Measurements from ENCODE around the gene SETBP1.
A peak's percentile ranks its signal among the peaks of the same experiment; 100 is the strongest.

Gene SETBP1

GRCh38 chr18:44741511-44741910 lies 60.8 kb downstream of the SETBP1 start:
- H3K4me1 ChIP-seq (ENCODE audit: control insufficient read depth, insufficient read depth, low read length, unreplicated experiment) = peaks cover 8% of the 10 kb centered on the region
- H3K27ac ChIP-seq (ENCODE audit: low read depth, low read length) = no peak overlapping the region
- H3K27me3 ChIP-seq (ENCODE audit: insufficient read depth, low read length) = no peaks in the 10 kb centered on the region
- H3K79me2 ChIP-seq (ENCODE audit: control insufficient read depth, insufficient read depth, low read length, unreplicated experiment) = no peaks in the 10 kb centered on the region
- H3K36me3 ChIP-seq (ENCODE audit: insufficient read depth, low read length) = no peaks in the 10 kb centered on the region
- H2AFZ ChIP-seq (ENCODE audit: low read length, unreplicated experiment) = no peak overlapping the region
- H3K4me3 ChIP-seq (ENCODE audit: low read depth, low read length) = no peak overlapping the region

GRCh38 chr18:44742126-44742525 lies 61.4 kb downstream of the SETBP1 start:
- H2AFZ ChIP-seq (ENCODE audit: low read length, unreplicated experiment) = no peak overlapping the region
- peaks cover 8% of the 10 kb centered on the region for H3K4me1 ChIP-seq (ENCODE audit: control insufficient read depth, insufficient read depth, low read length, unreplicated experiment)
- H3K27ac ChIP-seq (ENCODE audit: low read depth, low read length) = no peak overlapping the region
- no peak overlapping the region for H3K4me3 ChIP-seq (ENCODE audit: low read depth, low read length)
- H3K36me3 ChIP-seq (ENCODE audit: insufficient read depth, low read length) = no peaks in the 10 kb centered on the region
- H3K79me2 ChIP-seq (ENCODE audit: control insufficient read depth, insufficient read depth, low read length, unreplicated experiment) = no peaks in the 10 kb centered on the region
- no peaks in the 10 kb centered on the region for H3K27me3 ChIP-seq (ENCODE audit: insufficient read depth, low read length)

DNA sequence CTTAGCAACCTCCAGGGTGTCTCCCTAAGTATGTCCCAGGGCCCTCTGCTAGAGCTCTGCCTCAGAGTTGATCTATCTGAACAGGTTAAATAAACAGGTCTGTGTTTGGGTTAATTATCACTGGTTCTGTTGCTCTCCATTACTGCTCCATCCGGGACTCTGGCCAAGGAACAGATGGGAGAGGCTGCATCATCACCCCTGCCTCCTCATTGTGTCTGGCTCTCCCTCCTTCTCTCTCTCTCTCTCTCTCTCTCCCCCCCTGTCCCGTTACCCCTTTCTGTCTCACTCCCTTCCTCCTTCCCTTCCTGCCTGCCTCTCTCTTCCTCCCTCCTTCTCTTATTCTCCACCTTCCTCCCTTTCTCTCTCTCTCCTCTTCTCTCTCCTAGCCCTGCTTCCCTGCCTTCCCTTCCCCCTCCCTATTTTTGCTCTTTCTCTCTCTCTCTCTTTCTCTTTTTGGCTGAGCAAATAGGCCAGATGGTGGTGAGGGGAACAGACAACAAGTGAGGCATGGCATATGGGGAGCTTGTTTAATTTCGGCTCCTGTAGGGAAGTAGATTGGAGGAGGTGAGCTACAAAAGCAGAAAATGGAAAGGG lies 62.1 kb downstream of the SETBP1 start:
- H3K4me1 ChIP-seq (ENCODE audit: control insufficient read depth, insufficient read depth, low read length, unreplicated experiment) = peaks cover 8% of the 10 kb centered on the region
- no peaks in the 10 kb centered on the region for H3K36me3 ChIP-seq (ENCODE audit: insufficient read depth, low read length)
- no peak overlapping the region for H3K4me3 ChIP-seq (ENCODE audit: low read depth, low read length)
- H3K27me3 ChIP-seq (ENCODE audit: insufficient read depth, low read length) = no peaks in the 10 kb centered on the region
- H2AFZ ChIP-seq (ENCODE audit: low read length, unreplicated experiment) = peak overlapping the region; percentile 12
- H3K79me2 ChIP-seq (ENCODE audit: control insufficient read depth, insufficient read depth, low read length, unreplicated experiment) = no peaks in the 10 kb centered on the region
- H3K27ac ChIP-seq (ENCODE audit: low read depth, low read length) = no peak overlapping the region

DNA sequence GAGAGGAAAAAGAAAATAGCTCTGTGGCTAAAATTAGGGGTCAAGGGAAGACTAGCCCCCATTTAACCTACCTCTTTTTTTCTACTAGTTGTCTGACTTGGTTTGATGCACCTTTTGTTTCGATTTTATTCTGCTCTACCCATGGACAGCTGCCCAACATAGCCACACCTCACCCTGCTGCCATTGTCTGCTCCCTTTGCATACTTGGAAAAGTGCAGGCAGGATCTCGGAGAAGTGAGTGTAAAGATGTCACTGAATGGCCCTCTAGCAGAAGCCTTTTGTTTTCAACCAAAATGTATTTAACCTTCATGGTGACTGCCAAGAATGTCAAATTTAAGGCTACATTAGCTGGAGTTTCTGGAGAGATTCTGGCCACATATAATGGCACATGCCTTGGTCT lies 62.9 kb downstream of the SETBP1 start:
- H2AFZ ChIP-seq (ENCODE audit: low read length, unreplicated experiment) = no peak overlapping the region
- no peaks in the 10 kb centered on the region for H3K79me2 ChIP-seq (ENCODE audit: control insufficient read depth, insufficient read depth, low read length, unreplicated experiment)
- H3K27me3 ChIP-seq (ENCODE audit: insufficient read depth, low read length) = no peaks in the 10 kb centered on the region
- no peaks in the 10 kb centered on the region for H3K36me3 ChIP-seq (ENCODE audit: insufficient read depth, low read length)
- peaks cover 8% of the 10 kb centered on the region for H3K4me1 ChIP-seq (ENCODE audit: control insufficient read depth, insufficient read depth, low read length, unreplicated experiment)
- no peak overlapping the region for H3K27ac ChIP-seq (ENCODE audit: low read depth, low read length)
- H3K4me3 ChIP-seq (ENCODE audit: low read depth, low read length) = no peak overlapping the region

- no peak overlapping the region for H3K4me3 ChIP-seq (ENCODE audit: low read depth, low read length)
- peaks cover 8% of the 10 kb centered on the region for H3K4me1 ChIP-seq (ENCODE audit: control insufficient read depth, insufficient read depth, low read length, unreplicated experiment)
- no peaks in the 10 kb centered on the region for H3K79me2 ChIP-seq (ENCODE audit: control insufficient read depth, insufficient read depth, low read length, unreplicated experiment)
- no peak overlapping the region for H3K27ac ChIP-seq (ENCODE audit: low read depth, low read length)
- H3K36me3 ChIP-seq (ENCODE audit: insufficient read depth, low read length) = no peaks in the 10 kb centered on the region
- no peaks in the 10 kb centered on the region for H3K27me3 ChIP-seq (ENCODE audit: insufficient read depth, low read length)
- H2AFZ ChIP-seq (ENCODE audit: low read length, unreplicated experiment) = no peak overlapping the region
Observed at GRCh38 chr18:44744161-44745121, 63.8 kb downstream of the SETBP1 start.

DNA sequence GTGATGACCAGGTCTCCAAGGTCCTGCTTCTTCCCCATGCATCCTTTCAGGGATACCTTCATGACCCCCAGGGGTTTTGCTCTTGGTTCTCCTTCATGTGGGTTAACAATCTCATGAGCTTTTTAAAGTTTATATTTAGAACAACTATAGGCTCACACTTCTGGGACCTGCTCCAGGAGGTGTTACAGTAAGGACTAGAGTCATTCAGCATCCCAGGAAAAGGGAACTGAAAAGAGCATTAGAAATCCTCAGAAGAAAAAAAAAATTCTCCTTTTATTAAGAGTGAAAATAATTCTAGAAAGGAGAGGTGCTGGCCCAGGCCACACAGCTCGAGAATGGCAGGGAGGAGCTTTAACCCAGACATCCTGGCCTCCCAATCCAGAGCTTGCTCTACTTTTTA lies 66.5 kb downstream of the SETBP1 start:
- Histone ChIP-seq H3K4me1 (ENCODE audit: control insufficient read depth, insufficient read depth, low read length, unreplicated experiment) (peaks cover 8% of the 10 kb centered on the region), H3K27me3 (ENCODE audit: insufficient read depth, low read length) (no peaks in the 10 kb centered on the region), H2AFZ (ENCODE audit: low read length, unreplicated experiment) (no peak overlapping the region), H3K79me2 (ENCODE audit: control insufficient read depth, insufficient read depth, low read length, unreplicated experiment) (no peaks in the 10 kb centered on the region), H3K27ac (ENCODE audit: low read depth, low read length) (no peak overlapping the region), H3K4me3 (ENCODE audit: low read depth, low read length) (no peak overlapping the region), H3K36me3 (ENCODE audit: insufficient read depth, low read length) (no peaks in the 10 kb centered on the region)

- no peaks in the 10 kb centered on the region for H3K79me2 ChIP-seq (ENCODE audit: control insufficient read depth, insufficient read depth, low read length, unreplicated experiment)
- no peak overlapping the region for H2AFZ ChIP-seq (ENCODE audit: low read length, unreplicated experiment)
- no peaks in the 10 kb centered on the region for H3K27me3 ChIP-seq (ENCODE audit: insufficient read depth, low read length)
- no peaks in the 10 kb centered on the region for H3K36me3 ChIP-seq (ENCODE audit: insufficient read depth, low read length)
- no peaks in the 10 kb centered on the region for H3K4me1 ChIP-seq (ENCODE audit: control insufficient read depth, insufficient read depth, low read length, unreplicated experiment)
- H3K4me3 ChIP-seq (ENCODE audit: low read depth, low read length) = no peak overlapping the region
- H3K27ac ChIP-seq (ENCODE audit: low read depth, low read length) = no peak overlapping the region
Observed at GRCh38 chr18:44748582-44748981, 67.9 kb downstream of the SETBP1 start.

- H2AFZ ChIP-seq (ENCODE audit: low read length, unreplicated experiment) = no peak overlapping the region
- no peaks in the 10 kb centered on the region for H3K79me2 ChIP-seq (ENCODE audit: control insufficient read depth, insufficient read depth, low read length, unreplicated experiment)
- H3K4me3 ChIP-seq (ENCODE audit: low read depth, low read length) = no peak overlapping the region
- H3K36me3 ChIP-seq (ENCODE audit: insufficient read depth, low read length) = no peaks in the 10 kb centered on the region
- no peaks in the 10 kb centered on the region for H3K4me1 ChIP-seq (ENCODE audit: control insufficient read depth, insufficient read depth, low read length, unreplicated experiment)
- H3K27me3 ChIP-seq (ENCODE audit: insufficient read depth, low read length) = no peaks in the 10 kb centered on the region
- H3K27ac ChIP-seq (ENCODE audit: low read depth, low read length) = no peak overlapping the region
Observed at GRCh38 chr18:44750774-44751173, 70.1 kb downstream of the SETBP1 start.

GRCh38 chr18:44754567-44754966 lies 73.9 kb downstream of the SETBP1 start:
- no peaks in the 10 kb centered on the region for H3K36me3 ChIP-seq (ENCODE audit: insufficient read depth, low read length)
- H2AFZ ChIP-seq (ENCODE audit: low read length, unreplicated experiment) = no peak overlapping the region
- no peak overlapping the region for H3K4me3 ChIP-seq (ENCODE audit: low read depth, low read length)
- H3K79me2 ChIP-seq (ENCODE audit: control insufficient read depth, insufficient read depth, low read length, unreplicated experiment) = no peaks in the 10 kb centered on the region
- no peaks in the 10 kb centered on the region for H3K27me3 ChIP-seq (ENCODE audit: insufficient read depth, low read length)
- H3K4me1 ChIP-seq (ENCODE audit: control insufficient read depth, insufficient read depth, low read length, unreplicated experiment) = no peaks in the 10 kb centered on the region
- no peak overlapping the region for H3K27ac ChIP-seq (ENCODE audit: low read depth, low read length)

DNA sequence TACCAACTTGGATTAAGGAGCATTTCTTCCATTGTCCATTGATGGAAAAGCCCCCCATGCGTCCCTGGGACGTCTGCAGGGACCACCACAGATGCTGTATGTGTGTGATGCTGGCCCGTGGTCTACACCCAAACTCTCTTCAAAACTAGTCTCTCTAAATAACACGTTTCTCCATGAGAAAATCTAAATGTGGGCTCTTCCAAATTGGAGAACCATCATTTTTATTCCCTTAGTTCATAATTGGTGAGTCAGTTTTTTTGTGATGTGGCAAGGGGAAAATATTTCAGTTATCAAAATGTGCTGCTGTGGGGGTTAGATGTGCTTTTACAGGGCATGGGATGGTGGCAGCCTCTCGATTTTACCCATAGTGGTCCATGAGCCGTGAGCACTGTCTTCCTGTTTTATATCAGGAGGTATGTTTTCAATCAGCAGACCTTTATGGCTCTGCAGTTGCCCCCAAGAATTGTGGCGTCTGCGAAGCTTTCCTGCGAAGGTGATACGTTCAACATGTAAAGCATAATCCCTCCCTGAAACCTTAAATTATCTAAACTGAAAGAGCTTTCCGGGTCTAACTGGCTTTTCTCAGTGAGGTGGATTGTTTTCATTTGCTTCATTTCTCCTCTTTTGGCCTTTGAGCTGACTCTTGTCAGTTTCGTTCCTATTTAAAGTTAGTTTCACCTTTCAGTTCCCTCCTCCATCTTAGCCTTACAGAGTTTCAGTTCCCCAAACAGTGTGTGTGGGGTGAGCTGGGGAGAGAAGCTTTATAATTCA lies 78.4 kb downstream of the SETBP1 start:
- Histone ChIP-seq H3K27me3 (ENCODE audit: insufficient read depth, low read length) (no peaks in the 10 kb centered on the region), H3K79me2 (ENCODE audit: control insufficient read depth, insufficient read depth, low read length, unreplicated experiment) (no peaks in the 10 kb centered on the region), H3K36me3 (ENCODE audit: insufficient read depth, low read length) (no peaks in the 10 kb centered on the region), H3K4me1 (ENCODE audit: control insufficient read depth, insufficient read depth, low read length, unreplicated experiment) (no peaks in the 10 kb centered on the region), H3K4me3 (ENCODE audit: low read depth, low read length) (no peak overlapping the region), H2AFZ (ENCODE audit: low read length, unreplicated experiment) (no peak overlapping the region), H3K27ac (ENCODE audit: low read depth, low read length) (no peak overlapping the region)

All from ACC112 (cell line).